HEK293T (cell line): ENCODE results near the gene SHISA7.

Experiments
- CTCF ChIA-PET: fragments of 350-600 bp; formaldehyde crosslinking; extraction: SDS; loops from one replicate; lab custom pipeline; 2021; ENCODE audit warnings: antibody characterized with exemption, inconsistent platforms; lab: Yijun Ruan, JAX
- POLR2A ChIA-PET: fragments of 350-600 bp; formaldehyde crosslinking; extraction: SDS; loops from one replicate; lab custom pipeline; 2020; ENCODE audit warnings: antibody characterized with exemption, inconsistent platforms; lab: Yijun Ruan, JAX
- DNase-seq: peaks from one replicate; pipeline ENCODE4 v3.0.0; 2012; ENCODE audit warnings: mixed read lengths; ENCODE audit errors: extremely low spot score
- ARNT ChIP-seq: fragments of 450-650 bp; IDR thresholded peaks from 2 replicates; pipeline ENCODE4 v1.6.1; 2017; ENCODE audit warnings: mild to moderate bottlenecking
- BHLHE40 ChIP-seq: fragments of 450-650 bp; IDR thresholded peaks from 2 replicates; pipeline ENCODE4 v1.6.1; 2016; ENCODE audit warnings: mild to moderate bottlenecking, moderate library complexity, borderline replicate concordance
- CTBP1 ChIP-seq: fragments of 450-650 bp; IDR thresholded peaks from 2 replicates; pipeline ENCODE4 v1.6.1; 2016; ENCODE audit warnings: borderline replicate concordance
- ELF4 ChIP-seq: fragments of 450-650 bp; IDR thresholded peaks from 2 replicates; pipeline ENCODE4 v1.6.1; 2017; ENCODE audit warnings: antibody characterized with exemption
- FOXA1 ChIP-seq: fragments of 450-650 bp; IDR thresholded peaks from 2 replicates; pipeline ENCODE4 v1.6.1; 2016; ENCODE audit warnings: mild to moderate bottlenecking
- FOXK2 ChIP-seq: fragments of 450-650 bp; IDR thresholded peaks from 2 replicates; pipeline ENCODE4 v1.6.1; 2016; ENCODE audit warnings: mild to moderate bottlenecking
- FOXM1 ChIP-seq: fragments of 450-650 bp; IDR thresholded peaks from 2 replicates; pipeline ENCODE4 v1.6.1; 2017; ENCODE audit warnings: mild to moderate bottlenecking, borderline replicate concordance
- HDGF ChIP-seq: fragments of 450-650 bp; IDR thresholded peaks from 2 replicates; pipeline ENCODE4 v1.6.1; 2017; ENCODE audit warnings: antibody characterized with exemption, borderline replicate concordance
- L3MBTL2 ChIP-seq: fragments of 450-650 bp; conservative IDR thresholded peaks from 2 replicates; pipeline ENCODE4 v1.6.1; 2016; ENCODE audit warnings: mild to moderate bottlenecking
- LEF1 ChIP-seq: fragments of 450-650 bp; IDR thresholded peaks from 2 replicates; pipeline ENCODE4 v1.6.1; 2017; ENCODE audit warnings: mild to moderate bottlenecking, borderline replicate concordance
- NFRKB ChIP-seq: fragments of 450-650 bp; IDR thresholded peaks from 2 replicates; pipeline ENCODE4 v1.6.1; 2016; ENCODE audit warnings: mild to moderate bottlenecking, moderate library complexity
- PKNOX1 ChIP-seq: fragments of 450-650 bp; IDR thresholded peaks from 2 replicates; pipeline ENCODE4 v1.6.1; 2016
- SP1 ChIP-seq: fragments of 450-650 bp; IDR thresholded peaks from 2 replicates; pipeline ENCODE4 v1.6.1; 2017
- SUZ12 ChIP-seq: fragments of 450-650 bp; IDR thresholded peaks from 2 replicates; pipeline ENCODE4 v1.6.1; 2016; ENCODE audit warnings: mild to moderate bottlenecking
- TARDBP ChIP-seq: fragments of 450-650 bp; IDR thresholded peaks from 2 replicates; pipeline ENCODE4 v1.6.1; 2016
- ZNF384 ChIP-seq: fragments of 450-650 bp; IDR thresholded peaks from 2 replicates; pipeline ENCODE4 v1.6.1; 2016

Gene SHISA7

GRCh38 chr19:55477905-55478304 lies 34.8 kb upstream of the SHISA7 start:
- no peak for DNase-seq
- ChIA-PET CTCF (interaction anchor here (2.8 kb wide), 1 partner anchor 10 kb away, joined by 23 read pairs; no protein-coding TSS in a partner anchor), POLR2A (no interaction called here)
- TF ChIP-seq L3MBTL2 (no peak), CTBP1 (no peak), TARDBP (no peak), ARNT (no peak), FOXM1 (no peak), BHLHE40 (no peak), SP1 (no peak), PKNOX1 (no peak), FOXA1 (no peak), FOXK2 (no peak), SUZ12 (no peak), NFRKB (no peak), HDGF (no peak), ELF4 (no peak)

GRCh38 chr19:55476100-55476775 lies 33.1 kb upstream of the SHISA7 start, which contains the start of gene ZNF628:
Gene ZNF628, plus strand, starts transcription at chr19:55476617. Its CDS starts 3,294 bp downstream, at chr19:55479911.
- peak; percentile 95 for DNase-seq
- POLR2A ChIA-PET = interaction anchor here (0.8 to 3.3 kb wide), 21 partner anchors 9 to 358 kb away, joined by 3 to 21 read pairs (median 5); partner anchors contain the start of genes FIZ1, ISOC2, NAT14 and PPP6R1
- peak; percentile 99 for TF ChIP-seq L3MBTL2
- TF ChIP-seq ELF4 = no peak
- CTCF ChIA-PET = interaction anchor here (0.6 to 2.8 kb wide), 4 partner anchors 8 to 225 kb away, joined by 4 to 23 read pairs (median 4); no protein-coding TSS in a partner anchor

- CTCF ChIA-PET = interaction anchor here (0.6 kb wide), 1 partner anchor 183 kb away, joined by 3 read pairs; no protein-coding TSS in a partner anchor
- POLR2A ChIA-PET = interaction anchor here (1.4 to 3.3 kb wide), 3 partner anchors 13 to 180 kb away, joined by 3 to 11 read pairs (median 3); no protein-coding TSS in a partner anchor
- no peak for DNase-seq
These were observed 31.5 kb upstream of the SHISA7 start for GRCh38 chr19:55474269-55475265.

DNA sequence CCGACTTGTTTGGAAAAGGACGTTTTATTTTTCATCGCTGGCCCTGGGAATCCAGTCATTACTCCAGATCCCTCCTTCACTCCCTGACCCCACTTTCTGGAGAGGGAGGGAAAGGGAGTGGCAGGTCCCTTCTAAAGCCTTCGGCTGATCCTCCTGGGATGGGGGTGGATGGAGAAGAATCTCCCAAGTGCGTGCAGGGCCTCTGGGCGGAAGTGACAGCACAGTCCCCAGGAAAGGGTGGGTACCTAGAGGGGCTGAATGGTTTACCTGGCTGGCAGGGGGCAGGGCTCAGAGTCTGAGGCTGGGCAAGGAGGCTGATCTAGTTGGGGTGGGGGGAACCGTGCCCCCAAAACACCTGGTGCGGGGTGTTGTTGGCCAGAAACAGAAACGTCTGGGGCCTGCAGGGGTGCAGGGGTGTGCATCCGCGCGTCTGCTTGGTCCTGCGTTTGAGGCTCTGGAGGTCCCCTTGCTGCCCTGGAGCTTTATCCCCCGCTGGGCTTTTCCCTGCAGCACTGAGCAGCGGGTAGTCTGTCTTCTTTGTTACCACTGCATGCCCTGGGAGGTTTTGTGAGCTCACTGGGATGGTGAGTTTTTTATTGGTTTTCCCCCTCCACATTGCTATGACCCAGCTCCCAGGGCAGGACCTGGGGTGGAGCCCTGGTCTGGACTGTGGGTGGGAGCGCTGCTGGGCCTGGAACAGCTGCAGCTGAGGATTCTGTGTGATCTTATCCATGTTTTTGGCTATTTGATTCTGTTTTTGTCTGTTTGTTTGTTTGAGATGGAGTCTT lies 30.3 kb upstream of the SHISA7 start:
- DNase-seq = no peak
- POLR2A ChIA-PET = interaction anchor here (1.4 to 1.5 kb wide), 2 partner anchors 14 to 181 kb away, joined by 3 read pairs; no protein-coding TSS in a partner anchor
- CTCF ChIA-PET = no interaction called here
- TF ChIP-seq ARNT (no peak), BHLHE40 (no peak), FOXK2 (no peak), FOXM1 (no peak), SUZ12 (no peak), TARDBP (no peak), ELF4 (no peak), LEF1 (no peak), FOXA1 (no peak), SP1 (no peak), PKNOX1 (no peak)

More at GRCh38 chr19:55474269-55475265, 31.5 kb upstream of the SHISA7 start:
- TF ChIP-seq ZNF384 = no peak
- TF ChIP-seq L3MBTL2 = no peak
- TF ChIP-seq PKNOX1 = no peak
- no peak for TF ChIP-seq LEF1
- no peak for TF ChIP-seq CTBP1

GRCh38 chr19:55472463-55472862 lies 29.4 kb upstream of the SHISA7 start:
- TF ChIP-seq SUZ12 (no peak), SP1 (no peak), FOXA1 (no peak), ELF4 (no peak), L3MBTL2 (no peak), BHLHE40 (no peak), FOXM1 (no peak), FOXK2 (no peak), CTBP1 (no peak), PKNOX1 (no peak)
- ChIA-PET CTCF (no interaction called here), POLR2A (no interaction called here)
- DNase-seq = no peak
